ENCODE data around the gene MYL6B.

GRCh38 chr12:56198836-56199235, 46.4 kb downstream of the MYL6B start:
- TF ChIP-seq CTCF (IDR thresholded peaks at IDR 0.05; ENCODE audit: poor library complexity) (no peak), EZH2 (IDR thresholded peaks at IDR 0.05; ENCODE audit: borderline replicate concordance) (no peak)
